ENCODE results near the gene SCRN1.
A peak's percentile ranks its signal among the peaks of the same experiment; 100 is the strongest.

The SCRN1 gene

GRCh38 chr7:30032310-30033125, 42.9 kb upstream of the SCRN1 start:
- no peak overlapping the region for H2AFZ ChIP-seq (ENCODE audit: low read length)
- no CpG with 5 or more reads among the region's 4 CpGs for WGBS, 2 donors (ENCODE audit: extremely low coverage in 2 of 2, insufficient read length in 2 of 2, insufficient replicate concordance in 1 of 2)

GRCh38 chr7:30029696-30030095, 40.1 kb upstream of the SCRN1 start:
- no peak overlapping the region for H2BK15ac ChIP-seq (ENCODE audit: low read length)
- H3K4me2 ChIP-seq (ENCODE audit: insufficient read depth, low read length, poor library complexity, severe bottlenecking) = peak overlapping the region; percentile 21
- H2BK12ac ChIP-seq (ENCODE audit: low read length) = no peak overlapping the region
- no peaks in the 10 kb centered on the region for H3K27me3 ChIP-seq (ENCODE audit: control insufficient read depth in 3 of 3, insufficient read depth in 3 of 3, low read depth in 1 of 3, low read length in 3 of 3)
- H2AFZ ChIP-seq (ENCODE audit: low read length) = no peak overlapping the region
- no peak overlapping the region for H4K8ac ChIP-seq (ENCODE audit: low read depth, low read length)
- H3K27ac ChIP-seq (replicated peaks; ENCODE audit: low read length) = no peak overlapping the region
- peak overlapping the region in 1 of 2 donors; percentile 71 for H3K4me3 ChIP-seq (ENCODE audit: low read length in 2 of 2)
- no peak overlapping the region for H2AK5ac ChIP-seq (ENCODE audit: low read depth, low read length)
- WGBS, 2 donors (ENCODE audit: extremely low coverage in 2 of 2, insufficient read length in 2 of 2, insufficient replicate concordance in 1 of 2) = no CpG with 5 or more reads among the region's 6 CpGs
- no peak overlapping the region for H3K9ac ChIP-seq (ENCODE audit: low read depth, low read length, poor library complexity)
- H3K14ac ChIP-seq (ENCODE audit: low read length) = no peak overlapping the region
- H3K36me3 ChIP-seq (replicated peaks in 1 of 2; ENCODE audit: control insufficient read depth in 2 of 2, insufficient read depth in 2 of 2, low read length in 2 of 2) = peaks cover 0 to 20% of the 10 kb centered on the region in 2 donors
- peaks cover 9% of the 10 kb centered on the region for H3K79me1 ChIP-seq (ENCODE audit: low read depth, low read length)
- no peak overlapping the region for H4K91ac ChIP-seq (ENCODE audit: low read depth, low read length, poor library complexity)
- H2BK5ac ChIP-seq (ENCODE audit: low read length) = no peak overlapping the region
- H2BK120ac ChIP-seq (ENCODE audit: low read depth, low read length) = no peak overlapping the region
- no peaks in the 10 kb centered on the region for H3K9me3 ChIP-seq (replicated peaks in 1 of 2; ENCODE audit: control insufficient read depth in 2 of 2, insufficient read depth in 1 of 2, low read depth in 1 of 2, low read length in 2 of 2)
- H3K4me1 ChIP-seq (ENCODE audit: control insufficient read depth in 2 of 2, insufficient read depth in 1 of 2, low read depth in 1 of 2, low read length in 2 of 2) = peaks cover 11 to 13% of the 10 kb centered on the region in 2 donors
- no peak overlapping the region for H3K4ac ChIP-seq (ENCODE audit: low read length)
- H3K23ac ChIP-seq (ENCODE audit: low read depth, low read length, poor library complexity) = no peak overlapping the region
- no peak overlapping the region for H3K18ac ChIP-seq (ENCODE audit: low read length)
- DNase-seq (ENCODE audit: low spot score) = no peak

More at GRCh38 chr7:30032310-30033125, 42.9 kb upstream of the SCRN1 start:
- Histone ChIP-seq H2BK120ac (ENCODE audit: low read depth, low read length) (no peak overlapping the region), H3K14ac (ENCODE audit: low read length) (no peak overlapping the region), H3K4me2 (ENCODE audit: insufficient read depth, low read length, poor library complexity, severe bottlenecking) (no peak overlapping the region), H4K91ac (ENCODE audit: low read depth, low read length, poor library complexity) (no peak overlapping the region), H2BK12ac (ENCODE audit: low read length) (no peak overlapping the region), H3K79me1 (ENCODE audit: low read depth, low read length) (peaks cover 11% of the 10 kb centered on the region), H3K9ac (ENCODE audit: low read depth, low read length, poor library complexity) (no peak overlapping the region), H2BK5ac (ENCODE audit: low read length) (no peak overlapping the region), H3K9me3 (replicated peaks in 1 of 2; ENCODE audit: control insufficient read depth in 2 of 2, insufficient read depth in 1 of 2, low read depth in 1 of 2, low read length in 2 of 2) (no peaks in the 10 kb centered on the region), H3K23ac (ENCODE audit: low read depth, low read length, poor library complexity) (no peak overlapping the region), H2BK15ac (ENCODE audit: low read length) (no peak overlapping the region), H3K4ac (ENCODE audit: low read length) (no peak overlapping the region), H3K36me3 (replicated peaks in 1 of 2; ENCODE audit: control insufficient read depth in 2 of 2, insufficient read depth in 2 of 2, low read length in 2 of 2) (peaks cover 0 to 42% of the 10 kb centered on the region in 2 donors), H3K27ac (replicated peaks; ENCODE audit: low read length) (no peak overlapping the region), H4K8ac (ENCODE audit: low read depth, low read length) (no peak overlapping the region), H3K4me1 (ENCODE audit: control insufficient read depth in 2 of 2, insufficient read depth in 1 of 2, low read depth in 1 of 2, low read length in 2 of 2) (peaks cover 10 to 12% of the 10 kb centered on the region in 2 donors), H3K27me3 (ENCODE audit: control insufficient read depth in 3 of 3, insufficient read depth in 3 of 3, low read depth in 1 of 3, low read length in 3 of 3) (no peaks in the 10 kb centered on the region), H3K18ac (ENCODE audit: low read length) (no peak overlapping the region), H2AK5ac (ENCODE audit: low read depth, low read length) (no peak overlapping the region), H3K4me3 (ENCODE audit: low read length in 2 of 2) (no peak overlapping the region)
- DNase-seq (ENCODE audit: low spot score) = no peak

- Histone ChIP-seq H3K9ac (ENCODE audit: low read depth, low read length, poor library complexity) (peak overlapping the region; percentile 94), H3K4me3 (ENCODE audit: low read length in 2 of 2) (peak overlapping the region; percentile 71 to 86), H3K4ac (ENCODE audit: low read length) (no peak overlapping the region), H2BK15ac (ENCODE audit: low read length) (peak overlapping the region; percentile 72), H3K9me3 (replicated peaks in 1 of 2; ENCODE audit: control insufficient read depth in 2 of 2, insufficient read depth in 1 of 2, low read depth in 1 of 2, low read length in 2 of 2) (no peaks in the 10 kb centered on the region), H3K4me2 (ENCODE audit: insufficient read depth, low read length, poor library complexity, severe bottlenecking) (peak overlapping the region; percentile 65), H2BK120ac (ENCODE audit: low read depth, low read length) (no peak overlapping the region), H4K91ac (ENCODE audit: low read depth, low read length, poor library complexity) (no peak overlapping the region), H4K8ac (ENCODE audit: low read depth, low read length) (no peak overlapping the region), H2BK12ac (ENCODE audit: low read length) (no peak overlapping the region), H3K79me1 (ENCODE audit: low read depth, low read length) (peaks cover 9% of the 10 kb centered on the region), H2AK5ac (ENCODE audit: low read depth, low read length) (no peak overlapping the region), H3K4me1 (ENCODE audit: control insufficient read depth in 2 of 2, insufficient read depth in 1 of 2, low read depth in 1 of 2, low read length in 2 of 2) (peaks cover 11 to 13% of the 10 kb centered on the region in 2 donors), H3K18ac (ENCODE audit: low read length) (peak overlapping the region; percentile 95), H3K27me3 (ENCODE audit: control insufficient read depth in 3 of 3, insufficient read depth in 3 of 3, low read depth in 1 of 3, low read length in 3 of 3) (no peaks in the 10 kb centered on the region), H2AFZ (ENCODE audit: low read length) (peak overlapping the region; percentile 92), H3K27ac (replicated peaks; ENCODE audit: low read length) (peak overlapping the region; percentile 86), H3K14ac (ENCODE audit: low read length) (peak overlapping the region; percentile 65), H2BK5ac (ENCODE audit: low read length) (peak overlapping the region; percentile 78), H3K36me3 (replicated peaks in 1 of 2; ENCODE audit: control insufficient read depth in 2 of 2, insufficient read depth in 2 of 2, low read length in 2 of 2) (peaks cover 0 to 13% of the 10 kb centered on the region in 2 donors), H3K23ac (ENCODE audit: low read depth, low read length, poor library complexity) (peak overlapping the region; percentile 22)
- no CpG with 5 or more reads among the region's 42 CpGs for WGBS, 2 donors (ENCODE audit: extremely low coverage in 2 of 2, insufficient read length in 2 of 2, insufficient replicate concordance in 1 of 2)
- no peak for DNase-seq (ENCODE audit: low spot score)
Measured at GRCh38 chr7:30028749-30029635, 39.4 kb upstream of the SCRN1 start.

All from neuronal stem cell (in vitro differentiated cells).